Measurements from ENCODE around the gene SV2C.
"Not testable (repeated sequence)": the region's sequence is repeated elsewhere in the genome, so short reads cannot be mapped to it uniquely, and the experiment has no call there.

- TF ChIP-seq TSHZ2, GLIS3 (CRISPR knock-in tag; IDR thresholded peaks at IDR 0.05): not testable (repeated sequence)
Observed at GRCh38 chr5:76323494-76323893, 240.3 kb downstream of the SV2C start.

Measured in SK-N-SH treated with all-trans-retinoic acid at 6 μM for 48 hours (cell line).